Measurements from ENCODE around the gene PBLD.

DNA sequence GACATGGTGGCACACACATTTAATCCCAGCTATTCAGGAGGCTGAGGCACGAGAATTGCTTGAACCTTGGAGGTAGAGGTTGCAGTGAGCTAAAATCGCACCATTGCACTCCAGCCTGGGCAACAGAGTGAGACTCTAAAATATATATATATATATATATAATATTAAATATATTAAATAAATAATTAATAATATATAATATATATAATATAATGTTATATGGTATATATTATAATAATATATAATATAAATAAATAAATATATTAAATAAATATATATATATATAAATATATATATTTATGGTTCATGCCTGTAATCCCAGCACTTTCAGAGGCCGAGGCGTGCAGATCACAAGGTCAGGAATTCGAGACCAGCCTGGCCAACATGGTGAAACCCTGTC is 33.9 kb upstream of the PBLD start:
- TF ChIP-seq CTCF (IDR thresholded peaks at IDR 0.05) (no peak), EP300 (IDR thresholded peaks at IDR 0.05) (no peak), RAD21 (conservative IDR thresholded peaks at IDR 0.05 in 1 of 2, IDR thresholded peaks at IDR 0.05 in 1 of 2) (no peak), ESRRA (IDR thresholded peaks at IDR 0.05; ENCODE audit: borderline replicate concordance, low read length) (no peak), NFE2L2 (conservative IDR thresholded peaks at IDR 0.05; ENCODE audit: low read length) (no peak), MAX (IDR thresholded peaks at IDR 0.05) (no peak), CEBPB (IDR thresholded peaks at IDR 0.05) (no peak), POLR2A (IDR thresholded peaks at IDR 0.05; ENCODE audit: low read length) (no peak), MAZ (IDR thresholded peaks at IDR 0.05; ENCODE audit: borderline replicate concordance, low read depth, low read length) (no peak), CBX8 (IDR thresholded peaks at IDR 0.05) (no peak), BCL3 (IDR thresholded peaks at IDR 0.05) (no peak)
- TF ChIP-seq, protein P1, sequence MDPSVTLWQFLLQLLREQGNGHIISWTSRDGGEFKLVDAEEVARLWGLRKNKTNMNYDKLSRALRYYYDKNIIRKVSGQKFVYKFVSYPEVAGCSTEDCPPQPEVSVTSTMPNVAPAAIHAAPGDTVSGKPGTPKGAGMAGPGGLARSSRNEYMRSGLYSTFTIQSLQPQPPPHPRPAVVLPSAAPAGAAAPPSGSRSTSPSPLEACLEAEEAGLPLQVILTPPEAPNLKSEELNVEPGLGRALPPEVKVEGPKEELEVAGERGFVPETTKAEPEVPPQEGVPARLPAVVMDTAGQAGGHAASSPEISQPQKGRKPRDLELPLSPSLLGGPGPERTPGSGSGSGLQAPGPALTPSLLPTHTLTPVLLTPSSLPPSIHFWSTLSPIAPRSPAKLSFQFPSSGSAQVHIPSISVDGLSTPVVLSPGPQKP (IDR thresholded peaks at IDR 0.05; ENCODE audit: low read depth, low read length) = no peak
- TF ChIP-seq, protein P2, sequence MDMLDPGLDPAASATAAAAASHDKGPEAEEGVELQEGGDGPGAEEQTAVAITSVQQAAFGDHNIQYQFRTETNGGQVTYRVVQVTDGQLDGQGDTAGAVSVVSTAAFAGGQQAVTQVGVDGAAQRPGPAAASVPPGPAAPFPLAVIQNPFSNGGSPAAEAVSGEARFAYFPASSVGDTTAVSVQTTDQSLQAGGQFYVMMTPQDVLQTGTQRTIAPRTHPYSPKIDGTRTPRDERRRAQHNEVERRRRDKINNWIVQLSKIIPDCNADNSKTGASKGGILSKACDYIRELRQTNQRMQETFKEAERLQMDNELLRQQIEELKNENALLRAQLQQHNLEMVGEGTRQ (IDR thresholded peaks at IDR 0.05) = no peak

All from A549 (cell line).